GM06990 (cell line): Measurements from ENCODE around the gene CAMTA1.

ENCODE experiments used
- DNase-seq: peaks from one replicate; pipeline ENCODE4 v3.0.0-alpha.2; 2011; ENCODE audit not compliant: insufficient read length; ENCODE audit errors: extremely low read depth
- H3K27me3 ChIP-seq: replicated peaks from 2 replicates; pipeline ENCODE4 v1.6.0; 2011; ENCODE audit warnings: low read length; ENCODE audit not compliant: control insufficient read depth, insufficient read depth
- H3K36me3 ChIP-seq: 2 replicates; pipeline ENCODE4 v1.5.1; 2011; ENCODE audit warnings: low read length; ENCODE audit not compliant: control insufficient read depth, insufficient read depth
- H3K4me3 ChIP-seq: replicated peaks from 2 replicates; pipeline ENCODE4 v1.5.1; 2011; ENCODE audit warnings: low read depth, mild to moderate bottlenecking, control low read depth, low read length
- TF ChIP-seq, protein P1 (sequence below): IDR thresholded peaks from 2 replicates; pipeline ENCODE4 v1.5.1; 2011; ENCODE audit warnings: low read length, control low read depth, mild to moderate bottlenecking, inconsistent platforms; ENCODE audit not compliant: insufficient read depth, poor library complexity, severe bottlenecking

CAMTA1 gene

GRCh38 chr1:7178741-7179140 is 393.5 kb downstream of the CAMTA1 start:
- H3K27me3 ChIP-seq: no peaks in the 10 kb centered on the region; the same call in 1 of the 2 replicates
- H3K36me3 ChIP-seq: no peaks in the 10 kb centered on the region
- TF ChIP-seq, protein P1, sequence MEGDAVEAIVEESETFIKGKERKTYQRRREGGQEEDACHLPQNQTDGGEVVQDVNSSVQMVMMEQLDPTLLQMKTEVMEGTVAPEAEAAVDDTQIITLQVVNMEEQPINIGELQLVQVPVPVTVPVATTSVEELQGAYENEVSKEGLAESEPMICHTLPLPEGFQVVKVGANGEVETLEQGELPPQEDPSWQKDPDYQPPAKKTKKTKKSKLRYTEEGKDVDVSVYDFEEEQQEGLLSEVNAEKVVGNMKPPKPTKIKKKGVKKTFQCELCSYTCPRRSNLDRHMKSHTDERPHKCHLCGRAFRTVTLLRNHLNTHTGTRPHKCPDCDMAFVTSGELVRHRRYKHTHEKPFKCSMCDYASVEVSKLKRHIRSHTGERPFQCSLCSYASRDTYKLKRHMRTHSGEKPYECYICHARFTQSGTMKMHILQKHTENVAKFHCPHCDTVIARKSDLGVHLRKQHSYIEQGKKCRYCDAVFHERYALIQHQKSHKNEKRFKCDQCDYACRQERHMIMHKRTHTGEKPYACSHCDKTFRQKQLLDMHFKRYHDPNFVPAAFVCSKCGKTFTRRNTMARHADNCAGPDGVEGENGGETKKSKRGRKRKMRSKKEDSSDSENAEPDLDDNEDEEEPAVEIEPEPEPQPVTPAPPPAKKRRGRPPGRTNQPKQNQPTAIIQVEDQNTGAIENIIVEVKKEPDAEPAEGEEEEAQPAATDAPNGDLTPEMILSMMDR: no peak
- H3K4me3 ChIP-seq: no peak overlapping the region
- DNase-seq: no peak

GRCh38 chr1:7185721-7186120 is 400.5 kb downstream of the CAMTA1 start:
- no peak overlapping the region for H3K4me3 ChIP-seq
- H3K36me3 ChIP-seq: no peaks in the 10 kb centered on the region
- H3K27me3 ChIP-seq: no peaks in the 10 kb centered on the region
- TF ChIP-seq, protein P1: no peak
- no peak for DNase-seq

DNA sequence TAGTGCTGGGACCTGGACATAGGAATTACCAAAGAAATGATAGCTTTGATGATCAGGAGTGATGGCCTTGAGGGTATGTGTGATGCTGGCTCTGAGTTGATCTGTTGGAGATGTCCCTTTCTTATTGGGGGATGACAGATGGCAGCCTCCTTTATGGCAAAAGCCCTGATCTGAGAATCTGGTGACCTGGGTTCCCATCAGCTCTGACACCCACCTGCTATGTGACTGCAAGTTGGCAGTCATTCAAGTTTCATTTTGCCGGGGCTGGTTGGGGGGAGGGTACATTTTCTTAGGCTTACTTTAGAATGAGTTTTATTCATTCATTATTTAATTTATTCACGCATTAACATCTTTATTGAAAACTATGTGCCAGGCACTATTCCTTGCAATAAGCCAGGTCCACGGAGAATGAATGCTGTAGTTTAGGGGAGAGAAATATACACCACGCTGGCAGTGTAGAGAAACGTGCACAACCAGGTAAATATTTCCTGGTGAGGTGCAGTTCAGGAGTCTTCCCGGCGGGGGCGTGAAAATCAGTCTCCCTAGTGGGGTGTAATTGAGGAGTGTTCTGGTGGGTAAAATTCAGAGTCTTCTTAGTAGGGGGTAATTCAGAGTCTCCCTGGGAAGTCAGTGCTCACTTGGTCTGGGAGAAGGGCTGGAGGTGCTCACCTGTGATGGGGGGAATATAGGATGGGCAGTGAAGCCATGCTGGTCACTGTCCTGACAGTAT is 401.3 kb downstream of the CAMTA1 start:
- DNase-seq: no peak
- no peaks in the 10 kb centered on the region for H3K36me3 ChIP-seq
- H3K4me3 ChIP-seq: no peak overlapping the region
- H3K27me3 ChIP-seq: no peaks in the 10 kb centered on the region
- TF ChIP-seq, protein P1: no peak

- no peaks in the 10 kb centered on the region for H3K36me3 ChIP-seq
- no peak overlapping the region for H3K4me3 ChIP-seq
- no peaks in the 10 kb centered on the region for H3K27me3 ChIP-seq
- TF ChIP-seq, protein P1: no peak
- no peak for DNase-seq
Observed at GRCh38 chr1:7187112-7187493, 401.8 kb downstream of the CAMTA1 start.

DNA sequence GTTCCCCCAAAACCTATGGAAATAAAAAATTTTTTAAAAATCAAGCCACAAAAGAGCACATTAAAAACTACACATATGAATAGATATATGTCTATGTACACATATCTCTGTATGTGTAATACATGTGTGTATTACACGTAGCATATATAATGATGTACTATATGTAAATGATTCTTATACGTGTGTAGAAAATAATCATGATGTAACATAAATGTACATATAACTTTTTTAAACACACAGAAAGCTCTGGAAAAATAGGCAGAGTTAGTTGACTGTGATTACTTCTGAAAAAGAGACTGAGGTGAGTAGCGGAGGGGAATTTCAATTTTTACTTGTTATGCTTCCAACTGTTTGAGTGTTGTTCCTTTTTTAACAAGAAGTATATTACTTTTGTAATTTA is 405.0 kb downstream of the CAMTA1 start:
- H3K36me3 ChIP-seq: no peaks in the 10 kb centered on the region
- H3K27me3 ChIP-seq: no peaks in the 10 kb centered on the region
- no peak overlapping the region for H3K4me3 ChIP-seq
- DNase-seq: no peak
- TF ChIP-seq, protein P1: no peak

DNA sequence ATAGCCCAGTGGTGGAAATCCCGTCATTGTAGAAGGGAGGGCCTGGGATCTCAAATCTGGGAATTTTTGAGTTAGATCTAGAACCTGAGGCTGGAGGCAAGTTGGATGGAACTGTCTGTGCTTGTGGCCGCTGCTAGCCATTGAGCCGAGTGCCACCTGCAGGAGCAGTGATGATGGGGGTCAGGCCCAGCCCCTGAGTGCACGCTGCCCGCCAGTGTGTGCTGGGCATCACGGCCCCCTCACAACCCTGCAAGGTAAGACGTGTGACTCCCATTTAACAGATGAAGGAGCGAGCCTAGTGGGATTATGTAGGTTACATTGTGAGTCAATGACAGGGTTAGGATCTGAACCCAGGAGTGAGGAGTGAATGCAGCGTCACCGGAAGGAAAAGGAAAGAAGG is 407.2 kb downstream of the CAMTA1 start:
- TF ChIP-seq, protein P1: no peak
- DNase-seq: no peak
- Histone ChIP-seq H3K27me3 (no peaks in the 10 kb centered on the region), H3K4me3 (no peak overlapping the region), H3K36me3 (no peaks in the 10 kb centered on the region)
